IPS-18c (cell line): ENCODE results near the gene AXIN1.
"Not testable (repeated sequence)": the region's sequence is repeated elsewhere in the genome, so short reads cannot be mapped to it uniquely, and the experiment has no call there.

ENCODE experiments used
- H3K4me3 ChIP-seq: 2 replicates; pipeline ENCODE4 v1.7.0; 2013; ENCODE audit warnings: low read depth, mild to moderate bottlenecking, low read length, moderate library complexity; ENCODE audit not compliant: insufficient read depth
- H3K9me3 ChIP-seq: one replicate; pipeline ENCODE4 v1.6.1; 2013; ENCODE audit warnings: mild to moderate bottlenecking, low read length, moderate library complexity; ENCODE audit not compliant: control insufficient read depth, insufficient read depth

AXIN1 gene

GRCh38 chr16:259814-260253 is 92.7 kb downstream of the AXIN1 start:
- no peak overlapping the region for H3K4me3 ChIP-seq
- H3K9me3 ChIP-seq = no peaks in the 10 kb centered on the region

- no peaks in the 10 kb centered on the region for H3K9me3 ChIP-seq
These were observed 93.3 kb downstream of the AXIN1 start for GRCh38 chr16:259226-259625.

GRCh38 chr16:258091-258490 is 94.4 kb downstream of the AXIN1 start:
- H3K9me3 ChIP-seq, H3K4me3 ChIP-seq: not testable (repeated sequence)

More at GRCh38 chr16:259226-259625, 93.3 kb downstream of the AXIN1 start:
- H3K4me3 ChIP-seq = no peak overlapping the region

- Histone ChIP-seq H3K9me3 (no peaks in the 10 kb centered on the region), H3K4me3 (no peak overlapping the region)
These were observed 97.3 kb downstream of the AXIN1 start for GRCh38 chr16:255183-255582.

- no peaks in the 10 kb centered on the region for H3K9me3 ChIP-seq
- H3K4me3 ChIP-seq = no peak overlapping the region
These were observed 98.1 kb downstream of the AXIN1 start for GRCh38 chr16:254461-254860.

- no peaks in the 10 kb centered on the region for H3K9me3 ChIP-seq
These were observed 98.7 kb downstream of the AXIN1 start for GRCh38 chr16:253833-254232.

GRCh38 chr16:252366-253337 is 99.9 kb downstream of the AXIN1 start:
- Histone ChIP-seq H3K9me3 (no peaks in the 10 kb centered on the region), H3K4me3 (no peak overlapping the region)

More at GRCh38 chr16:253833-254232, 98.7 kb downstream of the AXIN1 start:
- H3K4me3 ChIP-seq = no peak overlapping the region

GRCh38 chr16:249431-249830 is 103.1 kb downstream of the AXIN1 start:
- Histone ChIP-seq H3K4me3 (no peak overlapping the region), H3K9me3 (no peaks in the 10 kb centered on the region)

GRCh38 chr16:247027-247426 is 105.5 kb downstream of the AXIN1 start:
- no peaks in the 10 kb centered on the region for H3K9me3 ChIP-seq

GRCh38 chr16:245105-245504 is 107.4 kb downstream of the AXIN1 start:
- H3K9me3 ChIP-seq = no peaks in the 10 kb centered on the region
- H3K4me3 ChIP-seq = no peak overlapping the region

More at GRCh38 chr16:247027-247426, 105.5 kb downstream of the AXIN1 start:
- H3K4me3 ChIP-seq = no peak overlapping the region

- H3K4me3 ChIP-seq = no peak overlapping the region
- H3K9me3 ChIP-seq = no peaks in the 10 kb centered on the region
These were observed 109.2 kb downstream of the AXIN1 start for GRCh38 chr16:243348-243747.

GRCh38 chr16:242281-242680 is 110.2 kb downstream of the AXIN1 start:
- Histone ChIP-seq H3K9me3 (no peaks in the 10 kb centered on the region), H3K4me3 (no peak overlapping the region)

- Histone ChIP-seq H3K9me3 (no peaks in the 10 kb centered on the region), H3K4me3 (no peak overlapping the region)
These were observed 112.0 kb downstream of the AXIN1 start for GRCh38 chr16:240559-240958.

GRCh38 chr16:239948-240277 is 112.6 kb downstream of the AXIN1 start:
- no peaks in the 10 kb centered on the region for H3K9me3 ChIP-seq
- H3K4me3 ChIP-seq = no peak overlapping the region
